ENCODE results near the gene ANKRD33B.

The ANKRD33B gene

GRCh38 chr5:10579536-10580521 lies 16.0 kb downstream of the ANKRD33B start:
- DNase-seq: no peak

- no peak for DNase-seq
These were observed 16.9 kb downstream of the ANKRD33B start for GRCh38 chr5:10580531-10581423.

GRCh38 chr5:10581424-10581748 lies 17.5 kb downstream of the ANKRD33B start:
- DNase-seq: no peak

GRCh38 chr5:10581867-10582511 lies 18.1 kb downstream of the ANKRD33B start:
- no peak for DNase-seq

- no peak for DNase-seq
These were observed 18.6 kb downstream of the ANKRD33B start for GRCh38 chr5:10582512-10582897.

- DNase-seq: no peak
These were observed 20.0 kb downstream of the ANKRD33B start for GRCh38 chr5:10583663-10584572.

GRCh38 chr5:10584714-10585517 lies 21.0 kb downstream of the ANKRD33B start:
- no peak for DNase-seq

- no peak for DNase-seq
These were observed 21.6 kb downstream of the ANKRD33B start for GRCh38 chr5:10585518-10585915.

- DNase-seq: no peak
These were observed 22.1 kb downstream of the ANKRD33B start for GRCh38 chr5:10586008-10586407.

GRCh38 chr5:10586555-10586954 lies 22.7 kb downstream of the ANKRD33B start:
- DNase-seq: no peak

GRCh38 chr5:10588109-10588775 lies 24.4 kb downstream of the ANKRD33B start:
- DNase-seq: no peak

GRCh38 chr5:10588779-10589447 lies 25.0 kb downstream of the ANKRD33B start:
- DNase-seq: no peak

- DNase-seq: no peak
These were observed 26.5 kb downstream of the ANKRD33B start for GRCh38 chr5:10590226-10590999.

GRCh38 chr5:10591159-10591558 lies 27.3 kb downstream of the ANKRD33B start:
- DNase-seq: no peak

- no peak for DNase-seq
These were observed 28.1 kb downstream of the ANKRD33B start for GRCh38 chr5:10591966-10592365.

- no peak for DNase-seq
These were observed 28.7 kb downstream of the ANKRD33B start for GRCh38 chr5:10592601-10593000.

GRCh38 chr5:10593531-10594181 lies 29.8 kb downstream of the ANKRD33B start:
- no peak for DNase-seq

- no peak for DNase-seq
These were observed 30.8 kb downstream of the ANKRD33B start for GRCh38 chr5:10594591-10595210.
